ENCODE results near the gene GP1BA.

DNA sequence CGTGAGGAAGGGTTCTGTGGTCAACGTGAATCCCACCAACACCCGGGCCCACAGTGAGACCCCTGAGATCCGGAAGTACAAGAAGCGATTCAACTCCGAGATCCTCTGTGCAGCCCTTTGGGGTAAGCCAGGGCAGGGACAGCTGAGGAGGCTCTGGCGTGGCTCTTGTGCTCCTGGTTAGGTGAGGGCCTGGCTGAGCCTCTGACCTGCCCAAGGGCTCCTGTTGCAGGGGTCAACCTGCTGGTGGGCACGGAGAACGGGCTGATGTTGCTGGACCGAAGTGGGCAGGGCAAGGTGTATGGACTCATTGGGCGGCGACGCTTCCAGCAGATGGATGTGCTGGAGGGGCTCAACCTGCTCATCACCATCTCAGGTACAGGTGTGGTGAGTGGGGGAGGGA is 37.0 kb upstream of the GP1BA start:
- TF ChIP-seq, protein P1, sequence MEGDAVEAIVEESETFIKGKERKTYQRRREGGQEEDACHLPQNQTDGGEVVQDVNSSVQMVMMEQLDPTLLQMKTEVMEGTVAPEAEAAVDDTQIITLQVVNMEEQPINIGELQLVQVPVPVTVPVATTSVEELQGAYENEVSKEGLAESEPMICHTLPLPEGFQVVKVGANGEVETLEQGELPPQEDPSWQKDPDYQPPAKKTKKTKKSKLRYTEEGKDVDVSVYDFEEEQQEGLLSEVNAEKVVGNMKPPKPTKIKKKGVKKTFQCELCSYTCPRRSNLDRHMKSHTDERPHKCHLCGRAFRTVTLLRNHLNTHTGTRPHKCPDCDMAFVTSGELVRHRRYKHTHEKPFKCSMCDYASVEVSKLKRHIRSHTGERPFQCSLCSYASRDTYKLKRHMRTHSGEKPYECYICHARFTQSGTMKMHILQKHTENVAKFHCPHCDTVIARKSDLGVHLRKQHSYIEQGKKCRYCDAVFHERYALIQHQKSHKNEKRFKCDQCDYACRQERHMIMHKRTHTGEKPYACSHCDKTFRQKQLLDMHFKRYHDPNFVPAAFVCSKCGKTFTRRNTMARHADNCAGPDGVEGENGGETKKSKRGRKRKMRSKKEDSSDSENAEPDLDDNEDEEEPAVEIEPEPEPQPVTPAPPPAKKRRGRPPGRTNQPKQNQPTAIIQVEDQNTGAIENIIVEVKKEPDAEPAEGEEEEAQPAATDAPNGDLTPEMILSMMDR (IDR thresholded peaks at IDR 0.05): no peak
- no peak for TF ChIP-seq POLR2A (IDR thresholded peaks at IDR 0.05)
- no peak for TF ChIP-seq EP300 (IDR thresholded peaks at IDR 0.05)
- no peak for TF ChIP-seq POLR2AphosphoS5 (IDR thresholded peaks at IDR 0.05)

All from gastroesophageal sphincter (tissue), 3 donors.